Measurements from ENCODE around the gene SDHC. TPM values are rescaled to one million over a fixed set of nuclear protein-coding genes. Genes with fewer than 3 reads are reported as not detected.
"Not testable (repeated sequence)": the region's sequence is repeated elsewhere in the genome, so short reads cannot be mapped to it uniquely, and the experiment has no call there.

Gene SDHC
- total RNA-seq, 1 donor from 2014 or later = 171 TPM

DNA sequence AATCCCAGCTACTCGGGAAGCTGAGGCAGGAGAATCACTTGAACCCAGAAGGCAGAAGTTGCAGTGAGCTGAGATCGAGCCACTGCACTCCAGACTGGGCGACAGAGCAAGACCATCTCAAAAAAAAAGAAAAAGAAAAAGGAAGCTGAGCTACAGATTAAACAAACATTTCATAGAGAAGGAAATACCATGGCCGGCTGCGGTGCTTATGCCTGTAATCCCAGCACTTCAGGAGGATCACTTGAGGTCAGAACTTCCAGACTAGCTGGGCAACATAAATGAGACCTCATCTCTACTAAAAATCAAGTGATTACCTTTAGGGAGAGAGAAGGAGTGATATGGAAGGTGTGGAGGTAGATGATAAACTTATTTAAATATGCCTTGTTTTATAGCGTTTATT lies 67.5 kb downstream of the SDHC start:
- intact Hi-C loops (cut with micrococcal nuclease) = loop anchor here (1.0 to 2.0 kb wide), 5 partner anchors 67 to 267 kb away; partner anchors contain the start of gene SDHC

DNA sequence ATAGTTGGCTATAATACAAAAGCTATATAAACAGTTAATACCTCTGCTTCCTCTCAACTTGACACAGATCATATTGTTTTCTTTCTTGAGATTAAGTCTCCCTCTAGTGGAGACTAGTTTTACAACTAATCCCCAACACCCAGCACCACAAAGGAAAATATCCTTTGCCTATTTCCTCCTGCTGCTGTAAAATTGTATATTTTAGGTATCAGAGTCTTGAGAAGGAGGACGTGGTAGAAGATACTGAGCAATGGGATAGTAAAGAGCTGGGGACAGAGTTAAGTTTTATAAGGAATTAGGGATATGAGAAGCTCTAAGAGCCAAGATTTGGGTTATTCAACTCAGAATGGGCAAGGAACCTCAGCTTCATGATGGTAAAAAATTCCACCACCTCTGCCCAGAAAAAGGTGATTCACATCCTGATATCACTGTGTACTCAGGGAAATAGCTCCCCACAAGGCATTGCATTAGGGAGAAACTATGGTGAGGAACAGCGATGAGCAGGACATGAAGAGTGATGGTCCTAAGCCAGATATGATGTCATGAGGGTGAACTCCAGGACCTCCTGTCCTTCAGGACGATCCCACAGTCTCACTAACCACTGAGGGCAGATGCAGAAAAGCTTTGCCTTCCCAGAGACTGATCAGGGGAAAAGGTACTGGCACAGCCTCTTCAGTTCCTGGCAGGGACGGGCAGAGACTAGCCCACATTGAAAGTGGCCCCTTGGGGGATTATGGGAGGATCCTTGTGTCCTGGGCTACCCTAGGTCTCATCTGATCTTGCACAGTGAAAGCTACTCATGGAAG lies 68.2 kb downstream of the SDHC start:
- intact Hi-C loops (cut with micrococcal nuclease) = loop anchor here (1.0 to 2.0 kb wide), 5 partner anchors 68 to 268 kb away; partner anchors contain the start of gene SDHC

DNA sequence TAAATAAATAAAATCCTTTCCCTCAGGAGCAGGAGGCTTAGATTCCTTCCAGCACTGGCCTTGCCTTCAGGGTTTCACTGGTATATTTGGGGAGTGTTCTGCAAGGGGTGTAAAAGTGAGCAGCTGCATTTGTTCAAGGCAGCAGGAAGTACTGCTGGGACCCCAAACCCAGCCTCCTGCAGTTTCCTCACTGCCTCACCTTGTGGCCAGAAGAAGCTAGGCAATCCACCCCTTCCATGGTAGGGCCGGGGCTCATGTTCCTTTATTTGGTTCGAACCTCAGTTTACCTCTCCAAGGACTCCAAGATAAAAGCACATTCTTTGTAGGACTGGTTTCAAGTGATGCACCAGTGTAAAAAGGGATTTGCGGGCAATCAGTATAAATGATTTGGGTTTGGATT lies 74.5 kb downstream of the SDHC start:
- intact Hi-C loops (cut with micrococcal nuclease) = loop anchor here (2.0 kb wide), 1 partner anchor 342 kb away; no protein-coding TSS in a partner anchor

DNA sequence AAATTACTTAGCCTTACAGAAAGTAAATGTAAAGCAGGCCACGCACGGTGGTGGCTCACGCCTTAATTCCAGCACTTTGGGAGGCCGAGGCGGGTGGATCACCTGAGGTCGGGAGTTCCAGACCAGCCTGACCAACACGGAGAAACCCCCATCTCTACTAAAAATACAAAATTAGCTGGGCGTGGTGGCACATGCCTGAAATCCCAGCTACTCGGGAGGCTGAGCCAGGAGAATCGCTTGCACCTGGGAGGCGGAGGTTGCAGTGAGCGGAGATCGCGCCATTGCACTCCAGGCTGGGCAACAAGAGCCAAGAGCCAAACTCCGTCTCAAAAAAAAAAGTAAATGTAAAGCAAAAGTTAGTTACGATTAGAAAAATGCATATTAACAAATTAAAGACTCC lies 75.0 kb downstream of the SDHC start:
- intact Hi-C loops (cut with micrococcal nuclease) = loop anchor here (2.0 kb wide), 1 partner anchor 342 kb away; no protein-coding TSS in a partner anchor

DNA sequence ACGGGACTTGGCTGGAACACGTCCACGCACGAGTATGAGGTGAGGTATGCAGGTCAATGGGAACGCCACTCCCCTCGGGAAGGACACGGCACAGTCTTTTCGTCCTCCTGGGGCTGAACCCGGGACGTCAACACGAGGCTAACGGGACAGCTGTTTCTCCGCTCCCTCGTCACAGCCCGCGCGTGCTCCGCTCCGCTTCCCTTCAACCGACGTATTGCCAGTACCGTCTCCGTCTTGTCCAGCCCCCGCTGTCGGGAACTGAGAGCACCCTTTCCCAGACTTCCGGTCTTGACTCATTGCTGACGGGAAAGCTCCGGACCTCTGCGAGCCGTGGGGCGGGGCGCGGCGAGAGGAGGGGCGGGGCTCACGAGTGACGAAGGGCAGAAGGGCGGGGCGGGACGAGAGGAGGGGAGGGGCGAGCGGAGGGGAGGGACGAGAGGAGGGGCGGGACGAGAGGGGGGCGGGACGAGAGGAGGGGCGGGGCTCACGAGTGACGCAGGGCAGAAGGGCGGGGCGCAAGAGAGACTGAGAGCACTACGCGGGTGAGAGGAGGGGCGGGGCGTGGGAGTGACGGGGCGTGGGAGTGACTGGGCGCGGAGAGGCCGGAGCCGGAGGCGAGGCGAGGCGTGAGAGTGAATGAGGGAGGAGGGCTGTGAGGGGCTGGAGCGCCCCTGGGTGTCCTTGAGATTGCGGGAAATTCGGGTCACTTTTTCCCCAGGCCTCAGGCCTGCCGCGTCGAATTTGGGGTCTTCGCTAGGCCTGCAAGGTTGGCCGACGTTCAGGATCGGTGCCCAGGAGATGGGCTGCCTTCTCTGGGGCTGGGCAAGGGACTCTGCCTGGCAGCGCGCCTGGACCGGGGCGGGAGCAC lies 75.7 kb downstream of the SDHC start:
- intact Hi-C loops (cut with micrococcal nuclease) = loop anchor here (1.0 to 10.0 kb wide), 7 partner anchors 9 to 1291 kb away; partner anchors contain the start of genes ARHGAP30, IGSF8 and TOMM40L

DNA sequence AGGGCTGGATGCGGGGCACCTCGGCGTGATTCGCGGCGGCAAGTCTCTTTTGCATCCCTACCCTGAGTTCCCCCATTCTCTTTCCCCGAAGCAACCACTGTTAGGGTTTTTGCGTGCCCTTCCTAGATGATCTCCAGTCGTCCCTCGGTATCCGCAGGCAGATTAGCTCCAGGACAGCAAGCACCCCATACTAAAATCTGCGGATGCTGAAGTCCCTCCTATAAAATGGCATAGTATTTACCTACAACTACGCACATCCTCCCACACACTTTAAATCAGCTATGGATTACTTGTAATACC lies 76.3 kb downstream of the SDHC start:
- intact Hi-C loops (cut with micrococcal nuclease) = loop anchor here (1.0 to 10.0 kb wide), 6 partner anchors 9 to 1292 kb away; partner anchors contain the start of genes ARHGAP30, IGSF8 and TOMM40L

DNA sequence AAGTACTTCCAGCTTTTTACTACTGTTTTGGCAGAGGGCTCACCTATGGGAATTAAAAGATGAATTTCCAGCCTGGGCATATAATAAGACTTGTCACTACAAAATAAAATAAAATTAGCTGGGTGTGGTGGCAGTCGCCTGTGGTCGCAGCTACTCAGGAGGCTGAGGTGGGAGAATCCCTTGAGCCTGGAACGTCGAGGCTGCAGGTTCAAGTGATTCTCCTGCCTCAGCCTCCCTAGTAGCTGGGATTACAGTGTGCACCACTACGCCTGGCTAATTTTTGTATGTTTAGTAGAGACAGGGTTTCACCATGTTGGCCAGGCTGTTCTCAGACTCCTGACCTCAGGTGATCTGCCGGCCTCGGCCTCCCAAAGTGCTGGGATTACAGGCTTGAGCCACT lies 77.0 kb downstream of the SDHC start:
- intact Hi-C loops (cut with micrococcal nuclease) = loop anchor here (2.0 to 10.0 kb wide), 5 partner anchors 140 to 1292 kb away; partner anchors contain the start of genes ARHGAP30, IGSF8 and TOMM40L

DNA sequence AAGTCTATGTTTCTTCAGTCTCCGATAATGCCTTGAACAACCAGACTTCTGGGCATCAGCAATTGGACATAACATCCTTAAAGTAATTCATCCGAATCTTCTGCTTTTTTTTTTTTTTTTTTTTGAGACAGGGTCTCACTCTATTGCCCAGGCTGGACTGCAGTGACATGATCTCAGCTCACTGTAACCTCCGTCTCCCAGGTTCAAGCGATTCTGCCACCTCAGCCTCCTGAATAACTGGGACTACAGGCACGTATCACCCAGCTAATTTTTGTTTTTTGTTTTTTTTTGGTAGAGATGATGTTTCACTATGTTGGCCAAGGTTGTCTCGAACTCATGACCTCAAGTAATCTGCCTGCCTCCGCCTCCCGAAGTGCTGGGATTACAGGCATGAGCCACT lies 77.4 kb downstream of the SDHC start:
- intact Hi-C loops (cut with micrococcal nuclease) = loop anchor here (2.0 to 10.0 kb wide), 5 partner anchors 139 to 1293 kb away; partner anchors contain the start of genes ARHGAP30, IGSF8 and TOMM40L

DNA sequence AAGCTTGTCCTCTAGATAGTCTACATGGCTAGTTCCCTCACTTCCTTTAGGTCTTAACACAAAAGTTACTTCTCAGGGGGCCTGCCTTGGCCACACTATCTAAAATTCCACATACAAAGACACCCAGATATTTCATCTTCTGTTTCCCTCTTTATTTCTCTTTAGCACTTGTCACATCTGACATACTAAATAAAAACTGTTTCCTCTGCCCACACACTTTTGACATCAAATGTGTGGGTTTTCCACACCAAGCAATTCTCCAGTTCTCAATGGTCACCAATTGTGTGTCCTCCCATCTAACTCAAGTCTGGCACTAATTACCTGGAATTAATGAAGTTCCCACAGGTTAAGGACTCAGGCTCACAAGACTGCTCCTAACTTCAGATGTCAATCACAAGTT lies 79.0 kb downstream of the SDHC start:
- intact Hi-C loops (cut with micrococcal nuclease) = loop anchor here (5.0 to 10.0 kb wide), 2 partner anchors 326 to 688 kb away; partner anchors contain the start of gene ARHGAP30

DNA sequence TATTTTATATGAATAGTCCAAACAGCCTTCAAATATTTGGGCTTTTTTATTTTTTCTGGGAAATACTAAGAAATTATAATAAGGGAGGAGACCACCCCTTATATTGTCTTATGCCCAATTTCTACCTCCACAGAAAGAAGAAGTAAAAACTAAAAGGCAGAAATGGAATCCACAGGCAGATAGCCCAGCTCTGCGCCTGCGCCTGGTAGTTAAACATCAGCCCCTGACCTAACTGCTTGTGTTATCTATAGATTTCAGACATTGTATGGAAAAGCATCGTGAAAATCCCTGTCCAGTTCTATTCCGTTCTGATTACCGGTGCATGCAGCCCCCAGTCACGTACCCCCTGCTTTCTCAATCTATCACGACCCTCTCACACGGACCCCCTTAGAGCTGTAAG lies 82.9 kb downstream of the SDHC start:
- intact Hi-C loops (cut with micrococcal nuclease) = loop anchor here (10.0 kb wide), 1 partner anchor 692 kb away; no protein-coding TSS in a partner anchor

DNA sequence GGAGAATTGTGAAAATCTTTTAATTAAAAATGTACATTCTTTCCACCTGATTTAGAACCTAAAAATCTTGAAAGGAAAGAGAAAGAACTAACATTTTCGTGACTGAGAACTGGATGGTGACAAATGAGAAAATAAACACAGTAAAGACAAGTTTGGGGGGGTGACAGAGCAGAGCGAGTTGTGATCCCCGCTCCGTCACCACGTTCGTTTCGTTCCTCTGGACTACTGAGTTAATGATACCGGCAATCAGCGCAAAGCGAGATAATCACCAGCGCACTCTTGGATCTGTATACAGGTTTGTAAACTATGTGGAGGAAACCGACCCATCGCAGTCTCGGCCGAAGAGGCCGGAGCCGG lies 84.7 kb downstream of the SDHC start:
- intact Hi-C loops (cut with micrococcal nuclease) = loop anchor here (1.0 to 10.0 kb wide), 7 partner anchors 9 to 694 kb away; no protein-coding TSS in a partner anchor

DNA sequence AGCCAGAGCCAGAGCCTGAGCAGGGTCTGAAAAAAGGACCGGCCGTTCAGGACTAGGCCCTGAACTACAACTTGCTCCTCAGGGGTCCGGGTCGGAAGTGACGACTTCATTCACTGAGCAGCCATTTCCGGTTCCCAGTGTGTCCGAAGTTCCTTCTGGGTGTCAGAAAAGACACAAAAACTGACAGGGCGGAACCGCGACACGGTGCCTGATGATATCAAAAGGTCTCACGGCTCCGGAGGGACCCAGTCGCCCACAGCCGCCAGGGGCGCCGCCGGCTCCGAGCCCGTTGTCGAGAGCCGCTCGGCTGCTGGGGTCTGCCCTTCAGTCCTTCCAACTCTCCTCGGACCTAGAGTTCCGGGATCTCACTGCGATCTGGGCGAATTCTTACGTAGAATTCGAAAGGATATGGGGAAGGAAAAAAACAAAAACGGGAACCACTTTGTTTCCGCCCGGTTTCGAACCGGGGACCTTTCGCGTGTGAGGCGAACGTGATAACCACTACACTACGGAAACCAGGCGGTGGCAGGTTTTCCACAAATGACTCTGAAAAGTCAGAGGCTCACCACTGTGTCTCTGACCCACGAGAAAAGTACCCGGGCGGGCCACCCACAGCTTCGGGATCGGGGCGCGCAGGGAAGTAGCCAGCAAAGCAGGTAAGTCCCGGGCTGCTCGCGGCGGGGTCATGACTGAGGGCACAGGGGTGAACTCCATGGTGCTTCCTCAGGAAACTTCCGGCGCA lies 85.2 kb downstream of the SDHC start:
- intact Hi-C loops (cut with micrococcal nuclease) = loop anchor here (1.0 to 10.0 kb wide), 7 partner anchors 9 to 695 kb away; no protein-coding TSS in a partner anchor

DNA sequence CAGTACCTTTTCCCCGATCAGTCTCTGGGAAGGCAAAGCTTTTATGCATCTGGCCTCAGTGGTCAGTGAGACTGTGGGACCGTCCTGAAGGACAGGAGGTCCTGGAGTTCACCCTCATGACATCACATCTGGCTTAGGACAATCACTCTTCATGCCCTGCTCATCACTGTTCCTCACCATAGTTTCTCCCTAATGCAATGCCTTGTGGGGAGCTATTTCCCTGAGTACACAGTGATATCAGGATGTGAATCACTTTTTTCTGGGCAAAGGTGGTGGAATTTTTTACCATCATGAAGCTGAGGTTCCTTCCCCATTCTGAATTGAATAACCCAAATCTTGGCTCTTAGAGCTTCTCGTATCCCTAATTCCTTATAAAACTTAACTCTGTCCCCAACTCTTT lies 88.3 kb downstream of the SDHC start:
- intact Hi-C loops (cut with micrococcal nuclease) = no loop called here

DNA sequence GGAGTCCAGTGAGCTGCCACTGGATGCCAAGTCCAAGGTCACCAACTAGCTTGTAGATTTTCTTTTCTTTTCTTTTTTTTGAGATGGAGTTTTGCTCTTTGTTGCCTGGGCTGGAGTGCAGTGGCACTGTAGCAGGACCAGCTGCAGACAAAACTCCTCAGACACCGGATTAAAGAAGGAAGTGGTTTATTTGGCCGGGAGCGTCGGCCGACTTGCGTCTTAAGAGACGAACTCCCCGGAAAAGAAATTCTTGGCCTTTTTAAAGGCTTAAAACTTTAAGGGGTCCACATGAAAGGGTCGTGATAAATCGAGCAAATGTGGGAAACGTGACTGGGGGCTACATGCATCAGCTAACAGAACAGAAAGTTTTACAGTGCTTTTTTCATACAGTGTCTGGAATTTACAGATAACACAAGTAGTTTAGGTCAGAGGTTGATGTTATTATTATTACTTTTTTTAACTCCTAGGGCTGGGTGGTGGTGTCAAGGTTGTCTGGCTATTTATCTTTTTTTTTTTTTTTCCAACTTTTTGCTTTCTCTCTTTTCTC lies 89.9 kb downstream of the SDHC start:
- intact Hi-C loops (cut with micrococcal nuclease) = no loop called here

DNA sequence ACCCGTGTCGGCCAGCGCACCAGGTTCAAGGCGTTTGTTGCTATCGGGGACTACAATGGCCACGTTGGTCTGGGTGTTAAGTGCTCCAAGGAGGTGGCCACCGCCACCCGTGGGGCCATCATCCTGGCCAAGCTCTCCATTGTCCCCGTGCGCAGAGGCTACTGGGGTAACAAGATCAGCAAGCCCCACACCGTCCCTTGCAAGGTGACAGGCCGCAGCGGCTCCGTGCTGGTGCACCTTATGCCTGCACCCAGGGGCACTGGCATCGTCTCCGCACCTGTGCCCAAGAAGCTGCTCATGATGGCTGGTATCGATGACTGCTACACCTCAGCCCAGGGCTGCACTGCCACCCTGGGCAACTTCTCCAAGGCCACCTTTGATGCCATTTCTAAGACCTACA lies 92.4 kb downstream of the SDHC start:
- intact Hi-C loops (cut with micrococcal nuclease) = not testable (repeated sequence)

DNA sequence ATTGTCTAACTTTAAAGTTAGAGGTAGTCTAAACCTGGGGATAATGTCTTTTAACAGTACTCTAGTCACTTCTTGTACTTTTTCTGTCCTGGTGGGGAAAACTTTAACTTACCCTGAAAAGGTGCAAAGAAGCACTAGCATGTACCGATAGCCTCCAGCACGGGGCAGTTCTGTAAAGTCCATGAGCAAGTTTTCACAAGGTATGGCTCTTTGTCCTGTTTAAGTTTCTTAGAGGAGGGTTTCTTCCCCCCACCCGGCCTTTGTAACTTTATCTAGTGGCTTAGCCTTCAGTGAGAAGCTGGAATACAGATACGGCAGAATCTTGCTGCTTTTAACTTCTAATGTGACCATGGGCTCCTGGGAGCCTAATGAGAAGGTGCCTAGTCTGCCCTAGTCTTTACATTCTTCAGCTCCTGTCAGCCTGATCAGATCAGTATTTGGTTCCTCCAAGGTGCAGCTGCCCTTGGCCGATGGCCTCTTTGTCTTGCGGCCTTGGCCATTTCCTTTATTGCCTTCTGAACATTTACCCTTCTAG lies 93.3 kb downstream of the SDHC start:
- intact Hi-C loops (cut with micrococcal nuclease) = no loop called here

DNA sequence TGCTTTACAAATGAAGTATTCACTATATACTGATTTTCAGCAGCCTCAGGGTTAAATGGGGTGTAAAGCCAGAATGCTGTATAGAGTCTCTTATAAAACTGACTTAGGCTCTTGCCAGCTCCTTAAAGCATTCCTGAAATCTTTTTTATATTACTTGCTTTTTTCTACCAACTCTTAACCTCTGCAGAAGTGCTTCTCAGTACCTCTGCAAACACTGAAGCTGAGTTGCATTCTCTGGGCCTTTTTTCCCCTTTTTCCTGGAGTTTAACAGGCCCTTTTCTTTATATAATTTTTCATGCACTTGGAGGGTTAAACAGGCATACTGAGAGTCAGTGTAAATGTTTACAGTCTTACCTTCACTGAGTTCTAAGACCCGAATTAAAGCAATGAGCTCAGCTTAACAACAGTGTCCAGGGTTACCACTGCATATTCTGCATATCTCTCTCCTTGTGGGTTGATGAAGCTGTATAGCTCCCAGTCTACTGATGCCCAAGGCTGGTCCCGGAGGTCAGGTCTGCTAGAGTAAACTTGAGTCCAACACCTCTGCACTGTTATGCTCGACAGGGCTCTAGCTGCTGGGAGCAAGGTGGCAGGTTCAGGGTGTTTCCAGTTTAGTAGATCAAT lies 94.4 kb downstream of the SDHC start:
- intact Hi-C loops (cut with micrococcal nuclease) = loop anchor here (1.0 kb wide), 1 partner anchor 9 kb away; no protein-coding TSS in a partner anchor

DNA sequence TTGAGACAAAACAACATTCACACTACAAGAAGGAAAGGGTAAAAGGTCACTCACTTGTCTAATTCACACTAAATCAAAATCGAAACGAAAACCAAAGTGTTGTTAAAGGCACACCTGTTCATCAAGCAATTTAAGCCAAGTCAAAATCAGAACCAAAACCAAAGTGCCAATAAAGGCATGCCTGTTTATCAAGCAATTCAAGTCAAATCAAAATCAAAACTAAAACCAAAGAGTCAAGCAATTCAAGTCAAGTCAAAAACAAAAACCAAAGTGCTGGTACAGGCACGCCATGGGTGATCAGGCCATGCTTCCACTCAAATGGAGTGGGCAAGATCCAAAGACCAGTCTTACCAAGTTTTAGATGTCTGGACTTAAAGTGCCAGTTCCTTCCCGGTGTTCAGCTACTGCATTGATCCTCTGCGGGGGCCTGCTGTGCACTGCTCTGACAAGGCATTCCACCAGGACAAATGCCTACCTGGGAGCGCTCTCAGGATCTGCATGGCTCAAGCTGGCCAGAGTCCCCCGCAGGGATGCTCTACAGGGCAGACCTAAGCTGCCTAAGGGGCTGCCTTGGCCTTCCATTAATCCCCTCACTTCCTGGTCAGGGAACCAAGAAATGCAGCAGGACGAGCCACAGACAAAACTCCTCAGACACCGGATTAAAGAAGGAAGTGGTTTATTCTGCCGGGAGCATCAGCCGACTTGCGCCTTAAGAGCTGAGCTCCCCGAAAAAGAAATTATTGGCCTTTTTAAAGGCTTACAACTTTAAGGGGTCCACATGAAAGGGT lies 95.9 kb downstream of the SDHC start:
- intact Hi-C loops (cut with micrococcal nuclease) = loop anchor here (1.0 kb wide), 1 partner anchor 11 kb away; no protein-coding TSS in a partner anchor

DNA sequence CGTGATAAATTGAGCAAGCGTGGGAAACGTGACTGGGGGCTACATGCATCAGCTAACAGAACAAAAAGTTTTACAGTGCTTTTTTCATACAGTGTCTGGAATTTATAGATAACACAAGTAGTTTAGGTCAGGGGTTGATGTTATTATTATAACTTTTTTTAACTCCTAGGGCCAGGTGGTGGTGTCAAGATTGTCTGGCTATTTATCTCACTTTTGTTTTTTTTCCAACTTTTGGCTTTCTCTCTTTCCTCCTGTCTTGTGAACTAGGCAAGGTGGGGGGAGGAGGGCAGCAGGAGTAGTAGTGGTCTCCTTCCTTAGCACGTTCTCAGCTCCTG lies 96.4 kb downstream of the SDHC start:
- intact Hi-C loops (cut with micrococcal nuclease) = not testable (repeated sequence)
